ENCODE measurements around the gene PKP3. TPM values are rescaled to one million over a fixed set of nuclear protein-coding genes. Genes with fewer than 3 reads are reported as not detected.
"Not testable (repeated sequence)": the region's sequence is repeated elsewhere in the genome, so short reads cannot be mapped to it uniquely, and the experiment has no call there.

The PKP3 gene
- total RNA-seq, 1 donor from 2014 or later, result not detected

DNA sequence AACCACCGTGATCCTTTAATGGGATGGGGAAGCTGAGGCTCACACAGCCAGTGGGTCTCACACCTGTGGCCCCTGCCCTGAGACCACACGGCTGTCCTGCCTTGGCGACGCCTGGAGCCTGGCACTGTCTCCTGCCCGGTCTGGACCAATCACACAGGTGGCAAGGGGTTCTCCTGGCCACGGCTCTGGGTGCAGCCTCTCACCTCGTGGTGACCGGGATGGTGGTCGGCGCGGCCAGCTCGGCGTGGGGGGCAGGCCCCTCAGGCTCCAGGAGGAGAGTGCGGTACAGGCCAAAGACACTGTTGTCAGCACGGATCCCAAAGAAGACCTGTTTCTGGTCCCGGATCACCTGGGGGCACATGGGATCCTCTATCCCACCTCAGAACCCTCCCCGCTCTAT lies 39.1 kb downstream of the PKP3 start:
- H3K4me1 Mint-ChIP-seq (ENCODE audit: low read depth), result peaks cover 6% of the 10 kb centered on the region
- no peaks in the 10 kb centered on the region for H3K27me3 Mint-ChIP-seq (ENCODE audit: insufficient read depth)
- intact Hi-C loops (cut with micrococcal nuclease), result no loop called here
- no peak for DNase-seq (ENCODE audit: low spot score)
- no peaks in the 10 kb centered on the region for H3K9me3 Mint-ChIP-seq
- H3K27ac Mint-ChIP-seq, result no peak overlapping the region
- H3K4me3 Mint-ChIP-seq, result no peak overlapping the region
- peaks cover 8% of the 10 kb centered on the region for H3K36me3 Mint-ChIP-seq (ENCODE audit: low read depth)

GRCh38 chr11:433641-434040 lies 39.6 kb downstream of the PKP3 start:
- Mint-ChIP-seq H3K27ac (no peak overlapping the region), H3K4me3 (no peak overlapping the region)
- no peak for DNase-seq (ENCODE audit: low spot score)

DNA sequence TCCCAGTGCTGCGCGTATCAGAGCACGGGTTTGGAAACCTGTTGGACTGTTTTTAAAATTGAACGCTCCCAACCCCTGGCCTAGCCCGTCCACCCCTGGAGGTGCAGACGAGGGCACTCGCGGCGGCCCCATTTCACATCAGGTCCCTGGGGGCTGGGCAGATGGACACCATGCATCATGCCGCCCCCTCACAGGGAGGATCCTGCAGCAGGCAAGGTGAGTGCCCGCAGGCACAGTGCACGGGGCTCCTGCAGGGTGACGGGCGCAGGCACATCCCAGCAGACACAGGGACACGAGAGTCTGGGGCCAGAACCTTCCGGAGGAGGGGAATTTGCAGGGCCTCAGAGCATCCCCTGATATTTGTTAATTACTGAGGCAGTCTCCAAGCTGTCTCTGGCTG lies 40.5 kb downstream of the PKP3 start:
- H3K27ac Mint-ChIP-seq, result no peak overlapping the region
- H3K4me1 Mint-ChIP-seq (ENCODE audit: low read depth), result peaks cover 6% of the 10 kb centered on the region
- no peak for DNase-seq (ENCODE audit: low spot score)
- H3K9me3 Mint-ChIP-seq, result no peaks in the 10 kb centered on the region
- no peaks in the 10 kb centered on the region for H3K36me3 Mint-ChIP-seq (ENCODE audit: low read depth)
- H3K4me3 Mint-ChIP-seq, result no peak overlapping the region
- H3K27me3 Mint-ChIP-seq (ENCODE audit: insufficient read depth), result no peaks in the 10 kb centered on the region
- intact Hi-C loops (cut with micrococcal nuclease), result no loop called here

More at GRCh38 chr11:433641-434040, 39.6 kb downstream of the PKP3 start:
- Mint-ChIP-seq H3K9me3 (no peaks in the 10 kb centered on the region), H3K27me3 (ENCODE audit: insufficient read depth) (no peaks in the 10 kb centered on the region), H3K36me3 (ENCODE audit: low read depth) (peaks cover 5% of the 10 kb centered on the region), H3K4me1 (ENCODE audit: low read depth) (peaks cover 6% of the 10 kb centered on the region)
- intact Hi-C loops (cut with micrococcal nuclease), result no loop called here

- intact Hi-C loops (cut with micrococcal nuclease); H3K4me3 Mint-ChIP-seq; H3K9me3 Mint-ChIP-seq; H3K27ac Mint-ChIP-seq; H3K36me3 Mint-ChIP-seq (ENCODE audit: low read depth); DNase-seq (ENCODE audit: low spot score); H3K4me1 Mint-ChIP-seq (ENCODE audit: low read depth); H3K27me3 Mint-ChIP-seq (ENCODE audit: insufficient read depth): not testable (repeated sequence)
Measured at GRCh38 chr11:434999-435740, 41.2 kb downstream of the PKP3 start.

DNA sequence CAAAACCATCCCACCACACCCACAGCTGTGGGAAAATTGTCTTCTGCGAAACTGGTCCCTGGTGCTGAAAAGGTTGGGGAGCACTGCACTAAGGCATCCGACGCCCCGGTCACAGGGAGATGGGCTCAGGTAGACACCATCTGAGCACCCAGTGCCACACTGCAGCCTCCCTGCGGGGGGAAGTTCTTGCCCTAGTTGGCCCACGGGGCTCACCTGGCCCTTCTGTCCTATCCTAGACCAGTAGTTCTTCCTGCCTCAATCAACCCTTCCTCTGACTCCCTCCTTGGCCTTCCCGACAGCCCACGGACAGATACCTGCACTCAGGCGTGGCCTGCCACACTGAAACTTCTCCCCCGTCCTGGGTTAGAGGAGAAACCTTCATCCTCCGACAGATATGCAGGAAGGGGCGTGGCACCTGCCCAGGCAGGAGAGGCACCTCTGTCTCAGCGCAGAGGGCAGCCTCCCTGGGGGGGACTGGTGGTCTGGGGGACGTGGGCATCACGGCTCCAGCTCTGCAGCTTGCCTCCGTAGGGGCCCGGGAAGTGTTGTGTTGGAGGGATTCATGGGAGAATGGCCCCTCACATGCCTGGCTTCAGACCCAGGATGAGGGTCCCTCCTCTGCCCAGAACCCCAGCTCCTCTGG lies 43.3 kb downstream of the PKP3 start:
- H3K27me3 Mint-ChIP-seq (ENCODE audit: insufficient read depth), result no peaks in the 10 kb centered on the region
- no peaks in the 10 kb centered on the region for H3K36me3 Mint-ChIP-seq (ENCODE audit: low read depth)
- H3K27ac Mint-ChIP-seq, result no peak overlapping the region
- peaks cover 11% of the 10 kb centered on the region for H3K4me1 Mint-ChIP-seq (ENCODE audit: low read depth)
- H3K4me3 Mint-ChIP-seq, result no peak overlapping the region
- intact Hi-C loops (cut with micrococcal nuclease), result no loop called here
- H3K9me3 Mint-ChIP-seq, result no peaks in the 10 kb centered on the region
- no peak for DNase-seq (ENCODE audit: low spot score)

DNA sequence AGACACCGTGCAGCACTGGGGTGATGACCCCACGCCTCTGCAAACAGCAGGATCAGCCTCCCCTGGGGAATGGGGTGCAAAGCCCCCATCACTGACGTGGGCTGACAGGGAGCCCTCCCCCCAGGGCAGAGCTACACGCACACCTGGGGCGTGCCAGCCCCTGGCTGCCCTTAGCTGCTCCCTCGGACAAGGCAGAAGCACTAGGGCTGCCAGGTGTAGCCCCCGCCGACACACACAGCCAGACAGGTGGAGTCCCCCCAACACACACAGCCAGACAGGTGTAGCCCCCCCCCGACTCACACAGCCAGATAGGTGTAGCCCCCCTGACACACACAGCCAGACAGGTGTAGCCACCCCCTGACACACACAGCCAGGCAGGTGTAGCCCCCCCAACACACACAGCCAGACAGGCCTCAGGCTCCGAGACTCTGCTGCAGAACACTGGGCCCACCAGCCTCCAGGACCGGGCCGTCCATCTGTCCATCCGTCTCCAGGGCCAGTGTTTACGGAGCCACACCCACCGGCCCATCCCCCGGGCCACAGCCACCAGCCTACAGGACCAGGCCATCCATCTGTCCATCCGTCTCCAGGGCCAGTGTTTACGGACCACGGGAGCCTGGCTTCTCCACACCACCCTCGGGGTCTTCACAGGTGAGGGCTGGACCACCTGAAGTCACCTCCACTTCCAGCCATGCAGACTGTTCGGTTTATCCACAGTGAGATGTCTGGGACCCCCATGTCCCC lies 44.3 kb downstream of the PKP3 start:
- no peaks in the 10 kb centered on the region for H3K27me3 Mint-ChIP-seq (ENCODE audit: insufficient read depth)
- no peak for DNase-seq (ENCODE audit: low spot score)
- peaks cover 11% of the 10 kb centered on the region for H3K4me1 Mint-ChIP-seq (ENCODE audit: low read depth)
- no peaks in the 10 kb centered on the region for H3K36me3 Mint-ChIP-seq (ENCODE audit: low read depth)
- no peaks in the 10 kb centered on the region for H3K9me3 Mint-ChIP-seq
- intact Hi-C loops (cut with micrococcal nuclease), result no loop called here
- H3K4me3 Mint-ChIP-seq, result no peak overlapping the region
- no peak overlapping the region for H3K27ac Mint-ChIP-seq

DNA sequence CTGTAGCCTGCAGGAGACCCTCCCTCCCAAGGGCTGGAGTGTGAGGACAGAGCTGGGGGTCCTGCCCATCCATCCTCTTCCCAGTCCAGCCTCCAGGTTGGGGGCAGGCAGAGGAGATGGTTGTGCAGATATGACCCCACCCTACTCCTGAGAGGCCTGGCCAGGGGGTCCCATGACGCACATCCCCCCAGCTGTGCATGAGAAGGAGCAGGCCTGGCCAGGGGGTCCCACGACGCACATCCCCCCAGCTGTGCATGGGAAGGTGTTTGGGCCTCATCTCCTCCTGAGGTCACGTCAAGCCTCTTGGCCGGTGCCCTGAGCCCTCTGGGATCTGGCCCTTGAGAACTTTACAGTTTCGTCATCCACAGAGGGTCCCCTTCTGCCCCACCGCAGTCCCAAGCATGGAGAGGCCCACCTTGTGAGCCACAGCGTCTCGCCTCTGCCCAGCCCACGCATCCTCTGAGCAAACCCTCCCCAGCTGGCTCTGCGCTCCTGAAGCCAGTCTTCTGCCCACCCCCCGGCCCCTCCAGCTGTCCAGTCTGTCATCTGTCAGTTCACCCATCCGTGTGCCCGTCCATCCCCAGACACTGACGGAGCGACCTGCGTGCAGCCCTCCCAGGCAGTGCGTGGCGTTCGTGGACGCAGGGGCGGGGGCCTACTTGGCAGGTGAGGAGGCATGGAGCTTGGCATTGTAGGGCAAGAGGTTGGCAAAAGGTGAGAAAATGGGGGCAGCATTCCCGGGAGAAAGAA lies 45.5 kb downstream of the PKP3 start:
- no peak for DNase-seq (ENCODE audit: low spot score)
- Mint-ChIP-seq H3K4me1 (ENCODE audit: low read depth) (peaks cover 11% of the 10 kb centered on the region), H3K4me3 (peak overlapping the region; percentile 70), H3K9me3 (no peaks in the 10 kb centered on the region), H3K27ac (no peak overlapping the region), H3K36me3 (ENCODE audit: low read depth) (no peaks in the 10 kb centered on the region), H3K27me3 (ENCODE audit: insufficient read depth) (no peaks in the 10 kb centered on the region)
- intact Hi-C loops (cut with micrococcal nuclease), result loop anchor here (10.0 kb wide), 1 partner anchor 285 kb away; no protein-coding TSS in a partner anchor

DNA sequence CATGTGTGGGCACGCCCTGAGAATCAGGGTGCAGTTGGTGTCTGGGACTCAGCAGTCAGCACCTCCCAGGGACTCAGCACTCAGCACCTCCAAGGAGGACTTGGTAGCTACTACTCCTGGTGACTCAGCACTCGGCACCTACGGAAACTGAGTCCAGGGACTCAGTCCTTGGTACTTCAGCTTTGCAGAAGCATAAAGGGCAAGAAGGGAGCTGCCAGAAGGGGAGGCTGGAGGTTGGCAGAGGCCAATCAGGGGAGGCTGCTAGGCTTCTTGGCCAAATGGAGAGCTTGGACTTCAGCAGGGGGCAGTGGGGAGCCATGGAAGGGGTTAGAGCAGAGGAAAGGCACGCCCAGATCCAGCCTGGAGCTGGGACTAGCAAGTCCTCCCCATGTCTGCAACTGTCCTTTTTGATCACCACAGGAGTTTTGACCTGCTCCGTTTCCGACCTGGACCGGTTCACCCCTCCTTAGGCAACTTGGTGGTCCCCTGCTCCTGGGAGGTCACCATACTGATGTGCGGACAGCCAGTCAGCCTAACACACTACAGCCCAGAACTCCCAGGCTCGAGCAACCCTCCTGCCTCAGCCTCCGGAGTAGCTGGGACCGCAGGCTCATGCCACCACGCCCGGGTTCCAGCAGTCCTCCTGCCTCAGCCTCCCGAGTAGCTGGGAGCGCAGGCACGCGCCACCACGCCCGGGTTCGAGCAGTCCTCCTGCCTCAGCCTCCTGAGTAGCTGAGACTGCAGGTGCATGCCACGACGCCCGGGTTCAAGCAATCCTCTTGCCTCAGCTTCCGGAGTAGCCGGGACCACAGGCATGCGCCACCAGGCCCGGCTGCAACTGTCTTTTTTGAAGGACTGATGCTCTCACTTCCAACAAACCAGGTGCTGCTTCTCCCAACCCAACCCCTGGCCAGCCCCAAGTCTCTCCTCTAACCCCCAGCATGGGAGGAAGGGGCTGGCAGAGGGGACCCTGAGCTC lies 46.3 kb downstream of the PKP3 start:
- intact Hi-C loops (cut with micrococcal nuclease), result loop anchor here (10.0 kb wide), 1 partner anchor 284 kb away; no protein-coding TSS in a partner anchor
- Mint-ChIP-seq H3K4me3 (peak overlapping the region; percentile 76), H3K27me3 (ENCODE audit: insufficient read depth) (no peaks in the 10 kb centered on the region), H3K36me3 (ENCODE audit: low read depth) (no peaks in the 10 kb centered on the region), H3K27ac (no peak overlapping the region), H3K9me3 (no peaks in the 10 kb centered on the region), H3K4me1 (ENCODE audit: low read depth) (peaks cover 11% of the 10 kb centered on the region)
- DNase-seq (ENCODE audit: low spot score), result no peak

GRCh38 chr11:441043-441417 lies 47.0 kb downstream of the PKP3 start:
- intact Hi-C loops (cut with micrococcal nuclease), result loop anchor here (10.0 kb wide), 1 partner anchor 284 kb away; no protein-coding TSS in a partner anchor
- DNase-seq (ENCODE audit: low spot score), result no peak
- H3K4me3 Mint-ChIP-seq, result peak overlapping the region; percentile 76
- peak overlapping the region; percentile 40 for H3K27ac Mint-ChIP-seq
- H3K9me3 Mint-ChIP-seq, result no peaks in the 10 kb centered on the region
- peaks cover 11% of the 10 kb centered on the region for H3K4me1 Mint-ChIP-seq (ENCODE audit: low read depth)
- H3K27me3 Mint-ChIP-seq (ENCODE audit: insufficient read depth), result no peaks in the 10 kb centered on the region
- H3K36me3 Mint-ChIP-seq (ENCODE audit: low read depth), result no peaks in the 10 kb centered on the region

DNA sequence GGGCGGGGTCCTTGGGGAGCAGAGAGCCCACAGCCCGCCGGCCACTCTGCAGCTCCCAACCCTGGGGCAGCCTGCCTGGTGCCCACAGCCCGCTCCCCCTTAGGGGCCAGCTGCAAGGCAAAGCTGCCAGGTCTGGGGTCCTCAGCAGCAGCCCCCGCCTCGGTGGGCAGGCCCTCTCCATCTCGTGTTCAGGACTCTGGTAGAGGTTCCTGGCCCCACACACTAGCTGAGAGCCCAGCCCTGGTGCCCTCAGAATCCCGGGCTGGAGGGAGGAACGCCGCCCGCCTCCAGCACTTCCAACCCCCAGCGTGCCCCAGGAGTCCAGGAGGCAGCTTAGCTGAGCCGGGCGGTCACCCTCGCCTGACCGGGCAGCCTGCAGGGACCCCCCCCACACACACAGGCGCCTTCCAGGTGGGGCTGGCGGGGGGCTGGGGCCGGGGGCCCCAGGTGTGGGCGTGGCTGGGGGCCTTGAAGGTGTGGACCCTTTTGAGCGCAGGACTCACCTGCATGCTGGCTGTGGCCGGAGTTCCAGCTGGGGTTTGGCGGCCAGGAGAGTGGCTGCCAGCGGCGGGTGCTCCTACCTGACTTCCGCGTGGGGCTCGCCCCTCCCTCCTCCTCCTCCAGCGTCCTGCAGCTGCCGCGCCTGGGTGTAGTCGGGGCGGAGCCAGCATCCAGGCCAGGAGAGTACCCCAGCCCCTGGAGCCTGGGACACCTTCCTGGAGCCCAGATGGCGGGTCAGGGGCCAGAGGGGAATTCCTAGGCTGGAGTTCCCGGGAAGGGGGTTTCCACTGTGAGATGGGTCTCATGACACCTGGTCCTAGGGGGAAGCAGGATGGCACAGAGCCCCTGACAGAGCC lies 47.6 kb downstream of the PKP3 start, which contains the start of gene ANO9:
Gene ANO9, minus strand, starts transcription at position 594 of the 857 bp plus-strand sequence. Its CDS starts 85 bp downstream, at position 509.
- no peaks in the 10 kb centered on the region for H3K36me3 Mint-ChIP-seq (ENCODE audit: low read depth)
- intact Hi-C loops (cut with micrococcal nuclease), result loop anchor here (10.0 kb wide), 1 partner anchor 283 kb away; no protein-coding TSS in a partner anchor

DNA sequence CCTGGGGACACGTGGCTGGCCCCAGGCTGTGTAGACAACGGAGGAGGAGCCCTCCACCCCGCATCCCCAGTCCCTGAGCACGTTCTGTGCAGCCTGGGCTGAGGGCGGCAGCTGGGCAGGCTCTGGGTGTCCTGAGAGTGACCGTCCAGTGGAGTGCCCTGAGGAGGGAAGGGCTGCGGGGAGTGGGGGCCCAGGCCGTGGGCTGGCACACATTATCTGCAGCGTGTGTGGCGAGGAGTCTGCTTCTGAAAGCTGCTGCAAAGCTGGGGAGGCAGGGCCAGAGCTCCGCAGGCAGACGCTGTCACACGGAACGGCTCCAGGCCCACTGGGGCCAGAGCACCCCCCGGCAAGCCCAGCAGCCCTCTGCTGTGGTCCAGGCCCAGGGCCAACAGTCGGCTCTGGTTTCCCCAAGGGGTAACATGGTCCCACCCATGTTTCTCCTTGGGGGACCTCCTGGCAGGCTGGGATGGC lies 48.6 kb downstream of the PKP3 start:
- intact Hi-C loops (cut with micrococcal nuclease), result loop anchor here (10.0 kb wide), 1 partner anchor 282 kb away; no protein-coding TSS in a partner anchor
- Mint-ChIP-seq H3K4me1 (ENCODE audit: low read depth) (peaks cover 5% of the 10 kb centered on the region), H3K27ac (no peak overlapping the region), H3K4me3 (no peak overlapping the region), H3K36me3 (ENCODE audit: low read depth) (no peaks in the 10 kb centered on the region), H3K27me3 (ENCODE audit: insufficient read depth) (no peaks in the 10 kb centered on the region), H3K9me3 (no peaks in the 10 kb centered on the region)
- no peak for DNase-seq (ENCODE audit: low spot score)

More for the DNA sequence above, 47.6 kb downstream of the PKP3 start, which contains the start of gene ANO9:
- Mint-ChIP-seq H3K9me3 (no peaks in the 10 kb centered on the region), H3K27me3 (ENCODE audit: insufficient read depth) (no peaks in the 10 kb centered on the region), H3K4me1 (ENCODE audit: low read depth) (peaks cover 11% of the 10 kb centered on the region), H3K27ac (peak within 1 kb of the TSS; percentile 40), H3K4me3 (peak within 1 kb of the TSS; percentile 76)
- DNase-seq (ENCODE audit: low spot score), result peak; percentile 59
